ENCODE results near the gene GABBR1.

GABBR1 gene

DNA sequence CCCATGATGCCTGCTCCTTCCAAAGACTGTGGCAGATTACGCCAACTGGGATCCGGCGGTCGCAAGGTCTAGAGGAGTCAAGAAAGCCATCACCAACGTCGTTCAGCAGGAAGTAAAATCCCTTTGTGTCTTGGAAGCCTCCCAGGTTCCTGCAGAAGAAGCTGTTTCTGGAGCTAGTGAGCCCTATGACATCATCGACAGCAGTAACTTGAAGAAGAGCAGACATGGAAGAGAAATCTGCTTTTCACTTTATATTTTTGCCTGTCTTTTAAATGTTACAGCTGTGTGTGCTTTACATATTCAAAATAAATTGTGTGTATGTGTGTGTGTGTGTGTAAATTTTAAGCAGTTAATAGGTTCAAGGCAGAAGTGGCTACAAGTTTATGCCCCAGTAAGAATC is 55.4 kb downstream of the GABBR1 start:
- TF ChIP-seq, protein P1, sequence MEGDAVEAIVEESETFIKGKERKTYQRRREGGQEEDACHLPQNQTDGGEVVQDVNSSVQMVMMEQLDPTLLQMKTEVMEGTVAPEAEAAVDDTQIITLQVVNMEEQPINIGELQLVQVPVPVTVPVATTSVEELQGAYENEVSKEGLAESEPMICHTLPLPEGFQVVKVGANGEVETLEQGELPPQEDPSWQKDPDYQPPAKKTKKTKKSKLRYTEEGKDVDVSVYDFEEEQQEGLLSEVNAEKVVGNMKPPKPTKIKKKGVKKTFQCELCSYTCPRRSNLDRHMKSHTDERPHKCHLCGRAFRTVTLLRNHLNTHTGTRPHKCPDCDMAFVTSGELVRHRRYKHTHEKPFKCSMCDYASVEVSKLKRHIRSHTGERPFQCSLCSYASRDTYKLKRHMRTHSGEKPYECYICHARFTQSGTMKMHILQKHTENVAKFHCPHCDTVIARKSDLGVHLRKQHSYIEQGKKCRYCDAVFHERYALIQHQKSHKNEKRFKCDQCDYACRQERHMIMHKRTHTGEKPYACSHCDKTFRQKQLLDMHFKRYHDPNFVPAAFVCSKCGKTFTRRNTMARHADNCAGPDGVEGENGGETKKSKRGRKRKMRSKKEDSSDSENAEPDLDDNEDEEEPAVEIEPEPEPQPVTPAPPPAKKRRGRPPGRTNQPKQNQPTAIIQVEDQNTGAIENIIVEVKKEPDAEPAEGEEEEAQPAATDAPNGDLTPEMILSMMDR (IDR thresholded peaks at IDR 0.05; ENCODE audit: control insufficient read depth, insufficient read depth, low read depth, low read length, missing control alignments), result no peak
- no peak for DNase-seq (ENCODE audit: low read depth)
- no peak overlapping the region for H3K4me3 ChIP-seq (ENCODE audit: control insufficient read depth, low read depth, low read length)

GRCh38 chr6:29576056-29576455 is 56.9 kb downstream of the GABBR1 start:
- TF ChIP-seq, protein P1 (IDR thresholded peaks at IDR 0.05; ENCODE audit: control insufficient read depth, insufficient read depth, low read depth, low read length, missing control alignments), result no peak
- DNase-seq (ENCODE audit: low read depth), result no peak
- H3K4me3 ChIP-seq (ENCODE audit: control insufficient read depth, low read depth, low read length), result no peak overlapping the region

- TF ChIP-seq, protein P1 (IDR thresholded peaks at IDR 0.05; ENCODE audit: control insufficient read depth, insufficient read depth, low read depth, low read length, missing control alignments), result no peak
- H3K4me3 ChIP-seq (ENCODE audit: control insufficient read depth, low read depth, low read length), result no peak overlapping the region
- no peak for DNase-seq (ENCODE audit: low read depth)
Observed at GRCh38 chr6:29567991-29568390, 65.0 kb downstream of the GABBR1 start.

GRCh38 chr6:29567541-29567940 is 65.4 kb downstream of the GABBR1 start:
- DNase-seq (ENCODE audit: low read depth), result no peak
- TF ChIP-seq, protein P1 (IDR thresholded peaks at IDR 0.05; ENCODE audit: control insufficient read depth, insufficient read depth, low read depth, low read length, missing control alignments), result no peak
- no peak overlapping the region for H3K4me3 ChIP-seq (ENCODE audit: control insufficient read depth, low read depth, low read length)

GRCh38 chr6:29566856-29567255 is 66.1 kb downstream of the GABBR1 start:
- DNase-seq (ENCODE audit: low read depth), result no peak
- no peak overlapping the region for H3K4me3 ChIP-seq (ENCODE audit: control insufficient read depth, low read depth, low read length)
- TF ChIP-seq, protein P1 (IDR thresholded peaks at IDR 0.05; ENCODE audit: control insufficient read depth, insufficient read depth, low read depth, low read length, missing control alignments), result no peak

GRCh38 chr6:29564875-29565274 is 68.1 kb downstream of the GABBR1 start:
- DNase-seq (ENCODE audit: low read depth), result no peak
- H3K4me3 ChIP-seq (ENCODE audit: control insufficient read depth, low read depth, low read length), result no peak overlapping the region
- TF ChIP-seq, protein P1 (IDR thresholded peaks at IDR 0.05; ENCODE audit: control insufficient read depth, insufficient read depth, low read depth, low read length, missing control alignments), result no peak

GRCh38 chr6:29563435-29563965 is 69.5 kb downstream of the GABBR1 start:
- DNase-seq (ENCODE audit: low read depth), result no peak
- H3K4me3 ChIP-seq (ENCODE audit: control insufficient read depth, low read depth, low read length), result no peak overlapping the region
- TF ChIP-seq, protein P1 (IDR thresholded peaks at IDR 0.05; ENCODE audit: control insufficient read depth, insufficient read depth, low read depth, low read length, missing control alignments), result no peak

Data from AG09309 (cell line).